Measurements from ENCODE around the gene GALNT17. TPM values are rescaled to one million over a fixed set of nuclear protein-coding genes. Genes with fewer than 3 reads are reported as not detected.

Gene GALNT17
- total RNA-seq, 1 experiment from 2014 or later: not detected

DNA sequence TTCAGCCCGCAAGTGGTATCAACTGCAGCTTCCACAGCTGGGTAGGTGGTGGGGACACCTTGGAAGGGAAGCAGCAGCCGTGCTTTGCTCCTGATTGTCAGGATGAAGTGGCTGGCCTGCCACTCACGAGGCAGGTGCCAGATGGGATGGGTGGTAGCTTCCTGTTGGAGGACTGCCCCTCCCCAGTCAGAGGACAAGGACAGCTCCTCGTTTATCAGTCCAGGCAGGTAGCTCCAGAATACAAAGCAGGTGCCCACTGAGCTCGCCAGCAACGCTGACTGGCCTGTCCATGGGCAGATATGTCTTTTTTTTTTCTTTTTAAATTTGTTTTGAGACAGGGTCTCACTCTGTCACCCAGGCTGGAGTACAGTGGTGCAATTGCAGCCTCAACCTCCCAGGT is 431.3 kb downstream of the GALNT17 start:
- no TSS peak for BruUV-seq (replicated peaks)
- intact Hi-C loops (cut with micrococcal nuclease; ENCODE audit: unreplicated experiment): no loop called here
- no peaks in the 10 kb centered on the region for H3K4me1 ChIP-seq (ENCODE audit: insufficient read depth, low read length, poor library complexity, severe bottlenecking)
- POLR2A ChIA-PET (ENCODE audit: low non-redundant PET): no interaction called here
- H3K4me3 ChIP-seq (ENCODE audit: low read depth, low read length, poor library complexity, severe bottlenecking): no peak overlapping the region
- TF ChIP-seq CTCF (conservative IDR thresholded peaks at IDR 0.05; ENCODE audit: low read depth, low read length) (no peak), EZH2 (IDR thresholded peaks at IDR 0.05; ENCODE audit: borderline replicate concordance, low read depth, low read length, poor library complexity, severe bottlenecking) (no peak)
- no peaks in the 10 kb centered on the region for H3K36me3 ChIP-seq (ENCODE audit: insufficient read depth, low read length, poor library complexity, severe bottlenecking)
- peaks cover 10% of the 10 kb centered on the region for H3K9me3 ChIP-seq (ENCODE audit: low read depth, low read length, poor library complexity, severe bottlenecking)
- no peak overlapping the region for H3K27ac ChIP-seq (ENCODE audit: low read depth, low read length, poor library complexity, severe bottlenecking)
- no peaks in the 10 kb centered on the region for H3K27me3 ChIP-seq (replicated peaks; ENCODE audit: insufficient read depth, low read depth, low read length, poor library complexity)
- CTCF ChIA-PET: no interaction called here
- no peak for DNase-seq (ENCODE audit: low spot score)

- CTCF ChIA-PET: no interaction called here
- intact Hi-C loops (cut with micrococcal nuclease; ENCODE audit: unreplicated experiment): no loop called here
- DNase-seq (ENCODE audit: low spot score): no peak
Observed at GRCh38 chr7:71566376-71566775, 434.4 kb downstream of the GALNT17 start.

GRCh38 chr7:71566991-71567390 is 435.0 kb downstream of the GALNT17 start:
- Histone ChIP-seq H3K36me3 (ENCODE audit: insufficient read depth, low read length, poor library complexity, severe bottlenecking) (no peaks in the 10 kb centered on the region), H3K9me3 (ENCODE audit: low read depth, low read length, poor library complexity, severe bottlenecking) (peaks cover 23% of the 10 kb centered on the region), H3K27me3 (replicated peaks; ENCODE audit: insufficient read depth, low read depth, low read length, poor library complexity) (no peaks in the 10 kb centered on the region), H3K27ac (ENCODE audit: low read depth, low read length, poor library complexity, severe bottlenecking) (no peak overlapping the region), H3K4me3 (ENCODE audit: low read depth, low read length, poor library complexity, severe bottlenecking) (no peak overlapping the region), H3K4me1 (ENCODE audit: insufficient read depth, low read length, poor library complexity, severe bottlenecking) (no peaks in the 10 kb centered on the region)
- BruUV-seq (replicated peaks): no TSS peak
- TF ChIP-seq CTCF (conservative IDR thresholded peaks at IDR 0.05; ENCODE audit: low read depth, low read length): no peak
- no peak for TF ChIP-seq EZH2 (IDR thresholded peaks at IDR 0.05; ENCODE audit: borderline replicate concordance, low read depth, low read length, poor library complexity, severe bottlenecking)
- intact Hi-C loops (cut with micrococcal nuclease; ENCODE audit: unreplicated experiment): no loop called here
- POLR2A ChIA-PET (ENCODE audit: low non-redundant PET): no interaction called here
- CTCF ChIA-PET: no interaction called here
- DNase-seq (ENCODE audit: low spot score): no peak

More at GRCh38 chr7:71566376-71566775, 434.4 kb downstream of the GALNT17 start:
- no peak overlapping the region for H3K4me3 ChIP-seq (ENCODE audit: low read depth, low read length, poor library complexity, severe bottlenecking)
- peaks cover 18% of the 10 kb centered on the region for H3K9me3 ChIP-seq (ENCODE audit: low read depth, low read length, poor library complexity, severe bottlenecking)
- H3K36me3 ChIP-seq (ENCODE audit: insufficient read depth, low read length, poor library complexity, severe bottlenecking): no peaks in the 10 kb centered on the region
- H3K27ac ChIP-seq (ENCODE audit: low read depth, low read length, poor library complexity, severe bottlenecking): no peak overlapping the region
- POLR2A ChIA-PET (ENCODE audit: low non-redundant PET): no interaction called here
- TF ChIP-seq CTCF (conservative IDR thresholded peaks at IDR 0.05; ENCODE audit: low read depth, low read length) (no peak), EZH2 (IDR thresholded peaks at IDR 0.05; ENCODE audit: borderline replicate concordance, low read depth, low read length, poor library complexity, severe bottlenecking) (no peak)
- BruUV-seq (replicated peaks): no TSS peak
- no peaks in the 10 kb centered on the region for H3K27me3 ChIP-seq (replicated peaks; ENCODE audit: insufficient read depth, low read depth, low read length, poor library complexity)
- H3K4me1 ChIP-seq (ENCODE audit: insufficient read depth, low read length, poor library complexity, severe bottlenecking): no peaks in the 10 kb centered on the region

Measured in A673 (cell line).